ENCODE measurements around the gene PPP4C.

PPP4C gene

DNA sequence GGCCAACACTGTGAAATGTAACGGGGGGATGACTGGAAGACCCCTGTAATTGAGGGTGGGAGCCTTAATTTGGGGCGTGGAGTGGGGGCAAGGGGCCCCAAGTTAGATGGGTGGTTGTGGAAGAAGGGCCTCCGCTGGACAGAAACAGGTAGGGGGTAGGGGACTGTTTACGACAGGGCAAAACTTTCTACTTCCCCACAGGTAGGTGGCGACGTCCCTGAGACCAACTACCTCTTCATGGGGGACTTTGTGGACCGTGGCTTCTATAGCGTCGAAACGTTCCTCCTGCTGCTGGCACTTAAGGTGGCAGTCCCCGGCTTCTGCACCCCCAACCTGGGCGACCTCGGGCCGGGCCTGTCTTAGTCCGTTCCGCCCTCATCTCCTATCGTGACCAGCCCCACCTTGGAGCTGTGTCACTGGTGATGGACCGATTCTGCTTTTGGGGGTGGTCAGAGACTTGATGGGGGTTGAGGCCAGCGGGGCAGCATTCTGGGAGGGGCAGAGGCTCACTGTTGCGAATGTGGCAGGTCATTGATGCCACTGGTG is 6.8 kb downstream of the PPP4C start:
- no peak for DNase-seq (ENCODE audit: low read depth in 2 of 2)

DNA sequence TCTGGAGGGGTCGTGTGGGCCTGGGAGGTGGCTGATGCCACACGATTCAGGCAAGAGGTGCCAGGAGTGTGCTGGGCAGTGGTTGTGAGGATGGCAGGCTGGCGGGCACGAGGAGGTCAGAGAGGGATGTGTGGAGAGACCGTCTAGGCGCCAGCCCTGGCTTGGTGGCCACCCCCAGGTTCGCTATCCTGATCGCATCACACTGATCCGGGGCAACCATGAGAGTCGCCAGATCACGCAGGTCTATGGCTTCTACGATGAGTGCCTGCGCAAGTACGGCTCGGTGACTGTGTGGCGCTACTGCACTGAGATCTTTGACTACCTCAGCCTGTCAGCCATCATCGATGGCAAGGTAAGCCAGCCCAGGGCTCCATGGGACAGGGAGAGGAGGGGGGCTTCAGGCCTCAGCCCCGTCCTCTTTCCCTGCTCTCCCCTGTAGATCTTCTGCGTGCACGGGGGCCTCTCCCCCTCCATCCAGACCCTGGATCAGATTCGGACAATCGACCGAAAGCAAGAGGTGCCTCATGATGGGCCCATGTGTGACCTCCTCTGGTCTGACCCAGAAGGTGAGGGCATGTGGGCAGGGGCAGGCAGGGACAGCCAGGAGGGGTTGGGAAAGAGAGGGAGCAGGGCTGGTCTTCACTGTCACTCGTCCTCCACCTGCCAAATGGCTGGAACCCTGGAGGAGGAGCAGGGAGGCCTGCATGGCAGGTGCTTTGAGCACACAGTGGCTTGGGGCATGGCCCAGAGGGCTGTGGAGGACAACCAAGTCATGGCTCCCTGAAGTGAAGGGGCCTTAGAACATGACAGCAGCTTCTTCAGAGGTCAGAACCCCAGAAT is 7.6 kb downstream of the PPP4C start:
- no peak for DNase-seq (ENCODE audit: low read depth in 2 of 2)

DNA sequence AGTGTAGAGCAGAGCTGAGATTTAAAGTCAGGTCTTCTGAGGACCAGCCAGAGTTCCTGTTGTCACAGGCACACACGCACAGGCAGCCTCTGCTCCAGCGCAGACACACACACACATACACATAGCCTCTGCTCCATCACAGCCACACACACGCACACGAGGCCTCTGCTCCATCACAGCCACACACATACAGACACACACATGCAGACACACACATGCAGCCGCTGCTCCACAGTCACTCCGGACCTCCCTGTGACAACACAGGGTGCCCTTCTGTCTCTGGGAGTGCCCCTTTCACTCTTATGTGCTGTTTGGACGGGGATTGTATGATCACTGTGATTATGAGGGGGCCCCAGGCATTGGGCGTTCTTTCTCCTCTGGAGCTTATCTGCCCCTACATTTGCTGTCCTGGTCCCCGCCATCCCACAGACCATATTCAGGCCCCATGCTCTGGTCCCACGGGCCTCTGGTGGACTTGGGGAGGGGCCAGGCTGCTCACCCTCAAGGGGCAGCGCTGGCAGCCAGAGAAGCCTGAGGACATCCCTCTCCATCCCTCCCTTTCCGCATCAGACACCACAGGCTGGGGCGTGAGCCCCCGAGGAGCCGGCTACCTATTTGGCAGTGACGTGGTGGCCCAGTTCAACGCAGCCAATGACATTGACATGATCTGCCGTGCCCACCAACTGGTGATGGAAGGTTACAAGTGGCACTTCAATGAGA is 8.5 kb downstream of the PPP4C start:
- no peak for DNase-seq (ENCODE audit: low read depth in 2 of 2)

DNA sequence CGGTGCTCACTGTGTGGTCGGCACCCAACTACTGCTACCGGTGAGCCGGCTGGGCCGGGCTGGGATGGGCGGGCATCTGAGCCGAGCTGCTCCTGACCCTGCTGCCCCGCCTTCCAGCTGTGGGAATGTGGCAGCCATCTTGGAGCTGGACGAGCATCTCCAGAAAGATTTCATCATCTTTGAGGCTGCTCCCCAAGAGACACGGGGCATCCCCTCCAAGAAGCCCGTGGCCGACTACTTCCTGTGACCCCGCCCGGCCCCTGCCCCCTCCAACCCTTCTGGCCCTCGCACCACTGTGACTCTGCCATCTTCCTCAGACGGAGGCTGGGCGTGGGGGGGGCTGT is 9.0 kb downstream of the PPP4C start:
- no peak for DNase-seq (ENCODE audit: low read depth in 2 of 2)

DNA sequence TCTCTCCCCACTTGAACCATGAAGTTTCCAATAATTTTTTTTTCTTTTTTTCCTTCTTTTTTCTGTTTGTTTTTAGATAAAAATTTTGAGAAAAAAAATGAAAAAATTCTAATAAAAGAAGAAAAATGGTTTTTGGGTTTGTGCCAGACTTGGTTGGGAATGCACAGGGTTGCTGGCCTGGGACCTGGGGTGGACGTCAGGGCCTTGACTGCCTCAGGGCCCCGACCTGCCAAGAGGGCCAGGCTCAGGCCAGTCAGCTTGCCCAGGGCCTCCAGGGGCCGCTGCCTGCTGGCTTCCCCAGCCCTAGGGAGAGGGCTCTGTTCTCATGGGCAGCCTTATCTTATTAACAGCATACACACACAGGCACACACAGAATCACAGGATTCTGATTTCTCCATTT is 9.5 kb downstream of the PPP4C start:
- no peak for DNase-seq (ENCODE audit: low read depth in 2 of 2)

DNA sequence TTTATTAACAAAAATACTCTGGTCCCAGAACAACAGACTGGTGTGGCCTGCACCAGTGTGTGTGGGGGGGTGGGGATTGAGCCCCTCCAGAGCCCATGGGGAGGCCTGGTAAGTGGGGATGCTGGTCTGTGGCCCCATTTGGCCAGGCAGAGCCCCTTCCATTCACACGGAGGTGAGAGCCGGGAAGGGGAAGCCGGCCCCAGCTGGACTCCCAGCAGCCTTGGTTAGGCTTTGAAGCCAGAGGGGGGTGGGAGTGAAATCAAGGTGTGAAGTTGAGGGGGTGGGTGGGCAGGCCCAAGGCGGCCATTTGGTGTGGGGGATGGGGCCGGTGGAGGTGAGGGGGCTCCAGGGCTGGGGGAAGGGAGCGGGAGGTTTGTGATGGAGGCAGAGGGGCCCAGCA is 10.0 kb downstream of the PPP4C start:
- DNase-seq (ENCODE audit: low read depth in 2 of 2): no peak

DNA sequence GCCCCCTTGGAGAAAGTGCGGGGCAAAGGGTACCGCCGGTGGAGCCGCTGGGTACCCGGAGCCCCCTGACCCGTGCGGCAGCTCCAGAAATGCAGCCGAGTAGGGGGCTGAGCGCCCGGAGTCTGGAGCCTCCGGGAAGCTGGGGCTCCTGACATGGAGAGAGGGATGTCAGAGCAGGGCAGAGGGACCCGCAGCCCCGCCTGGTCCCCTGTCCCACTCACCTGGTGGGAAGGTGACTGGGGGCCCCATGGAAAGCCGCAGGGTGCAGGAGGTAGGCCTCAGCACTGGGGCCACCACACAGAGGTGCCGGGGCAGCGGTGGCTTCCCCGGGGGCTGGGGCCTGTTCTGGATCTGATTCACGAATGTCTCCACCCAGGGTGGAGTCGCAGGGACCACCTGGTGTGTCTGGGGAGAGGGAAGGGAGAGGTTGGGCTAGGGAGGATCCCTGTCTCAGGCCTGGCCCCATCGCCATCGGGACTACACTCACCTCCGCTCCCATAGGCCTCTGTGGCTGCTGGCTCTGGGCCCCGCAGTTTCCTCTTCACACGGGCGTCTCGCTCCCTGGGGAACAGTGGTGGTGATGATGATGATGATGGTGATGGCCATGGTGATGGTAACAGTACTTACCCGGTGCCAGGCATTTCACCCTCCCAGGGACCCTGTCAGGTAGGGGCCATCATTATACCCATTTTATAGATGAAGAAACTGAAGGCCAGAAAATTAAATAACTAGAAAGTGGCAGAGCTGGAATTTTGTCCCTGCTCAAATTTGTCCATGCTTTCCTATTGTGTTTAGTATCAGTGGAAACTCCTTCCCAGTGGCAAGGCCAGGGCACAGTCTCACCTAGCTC is 10.7 kb downstream of the PPP4C start:
- DNase-seq (ENCODE audit: low read depth in 2 of 2): no peak

DNA sequence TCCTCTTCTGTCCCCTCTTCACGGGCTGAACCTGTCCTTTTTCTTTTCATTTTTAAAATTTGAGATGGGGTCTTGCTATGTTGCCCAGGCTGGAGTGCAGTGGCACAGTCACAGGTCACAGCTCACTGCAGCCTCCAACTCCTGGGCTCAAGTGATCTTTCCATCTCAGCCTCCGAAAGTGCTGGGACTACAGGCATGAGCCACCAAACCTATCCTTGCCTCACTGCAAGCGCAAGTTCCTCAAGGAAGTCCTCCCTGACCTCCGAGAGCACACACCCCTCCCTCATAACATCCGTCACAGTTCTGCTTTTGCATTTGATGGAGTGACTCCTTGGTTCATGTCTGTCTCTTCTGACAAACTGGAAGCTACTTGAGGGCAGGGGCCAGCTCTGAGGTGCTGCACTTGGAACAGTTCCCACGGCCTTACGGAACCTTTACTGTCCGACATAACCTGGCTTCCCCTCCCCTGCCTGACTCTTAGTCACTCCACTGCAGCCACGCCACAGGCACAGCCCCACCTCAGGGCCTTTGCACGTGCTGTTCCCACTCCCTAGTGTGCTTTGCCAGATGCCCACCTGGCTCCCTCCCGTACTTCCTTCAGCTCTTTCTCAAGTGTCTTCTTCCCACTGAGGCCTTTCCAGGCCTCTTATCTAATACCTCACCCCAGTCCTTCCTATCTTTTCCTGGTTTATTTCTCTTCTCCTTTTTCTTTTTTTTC is 11.5 kb downstream of the PPP4C start:
- no peak for DNase-seq (ENCODE audit: low read depth in 2 of 2)

DNA sequence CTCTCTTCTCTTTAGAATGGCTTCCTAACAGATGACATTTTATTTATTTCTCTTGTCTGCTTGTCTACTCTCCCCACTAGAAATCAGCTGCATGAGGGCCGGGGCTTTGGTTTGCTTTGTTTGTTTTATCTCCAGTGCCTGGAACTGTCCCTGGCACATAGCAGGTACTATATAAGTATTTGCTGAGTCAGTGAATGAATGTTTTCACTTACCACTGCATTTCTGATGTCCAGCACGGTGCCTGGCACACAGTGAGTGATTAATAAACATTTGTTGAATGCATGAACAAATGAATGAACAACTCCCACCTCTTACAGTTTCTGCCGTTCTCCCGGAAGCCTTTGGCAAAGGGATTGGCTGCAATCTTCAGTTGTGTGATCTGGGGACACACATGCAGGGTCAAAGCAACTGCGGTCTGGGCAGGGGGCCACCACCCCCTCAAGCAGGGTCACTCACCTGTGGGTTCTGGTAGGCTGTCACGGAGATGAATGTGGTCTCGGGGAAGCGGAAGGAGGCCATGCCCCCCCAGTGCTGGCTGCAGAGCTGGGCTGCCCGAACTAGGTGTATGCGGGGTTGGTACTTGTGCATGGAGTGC is 12.5 kb downstream of the PPP4C start:
- DNase-seq (ENCODE audit: low read depth in 2 of 2): no peak

DNA sequence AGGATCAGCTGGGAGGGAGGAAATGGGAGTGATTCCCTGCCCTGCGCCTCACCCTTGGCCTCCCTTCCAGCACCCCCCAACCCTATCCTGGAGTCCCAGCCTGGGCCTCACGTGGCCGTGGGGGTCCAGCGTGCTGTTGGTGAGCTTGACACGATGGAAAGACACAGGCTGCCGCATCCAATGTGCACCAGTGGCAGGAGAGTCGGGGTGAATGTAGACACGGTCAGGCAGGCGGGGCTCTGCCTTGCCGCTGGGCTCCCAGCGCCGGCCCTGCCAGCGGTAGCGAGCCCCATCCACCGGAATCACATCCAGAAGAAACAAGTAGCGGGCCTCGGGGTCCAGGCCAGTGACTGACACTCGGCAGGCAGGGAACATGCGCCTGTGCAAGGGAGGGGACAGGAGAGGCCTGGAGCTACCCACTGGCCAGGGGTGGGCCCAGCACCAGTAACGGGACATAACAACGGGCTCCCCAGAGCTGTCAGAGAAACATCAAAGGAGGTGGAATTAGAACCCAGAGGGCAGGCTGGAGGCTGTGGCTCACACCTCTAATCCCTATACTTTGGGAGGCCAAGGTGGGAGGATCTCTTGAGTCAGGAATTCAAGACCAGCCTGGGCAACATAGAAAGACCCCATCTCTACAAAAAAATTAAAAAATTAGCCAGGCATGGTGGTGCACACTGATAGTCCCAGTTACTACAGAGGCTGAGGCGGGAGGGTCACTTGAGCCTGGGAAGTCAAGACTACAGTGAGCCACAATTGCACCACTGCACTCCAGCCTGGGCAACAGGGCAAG is 13.2 kb downstream of the PPP4C start:
- DNase-seq (ENCODE audit: low read depth in 2 of 2): no peak

DNA sequence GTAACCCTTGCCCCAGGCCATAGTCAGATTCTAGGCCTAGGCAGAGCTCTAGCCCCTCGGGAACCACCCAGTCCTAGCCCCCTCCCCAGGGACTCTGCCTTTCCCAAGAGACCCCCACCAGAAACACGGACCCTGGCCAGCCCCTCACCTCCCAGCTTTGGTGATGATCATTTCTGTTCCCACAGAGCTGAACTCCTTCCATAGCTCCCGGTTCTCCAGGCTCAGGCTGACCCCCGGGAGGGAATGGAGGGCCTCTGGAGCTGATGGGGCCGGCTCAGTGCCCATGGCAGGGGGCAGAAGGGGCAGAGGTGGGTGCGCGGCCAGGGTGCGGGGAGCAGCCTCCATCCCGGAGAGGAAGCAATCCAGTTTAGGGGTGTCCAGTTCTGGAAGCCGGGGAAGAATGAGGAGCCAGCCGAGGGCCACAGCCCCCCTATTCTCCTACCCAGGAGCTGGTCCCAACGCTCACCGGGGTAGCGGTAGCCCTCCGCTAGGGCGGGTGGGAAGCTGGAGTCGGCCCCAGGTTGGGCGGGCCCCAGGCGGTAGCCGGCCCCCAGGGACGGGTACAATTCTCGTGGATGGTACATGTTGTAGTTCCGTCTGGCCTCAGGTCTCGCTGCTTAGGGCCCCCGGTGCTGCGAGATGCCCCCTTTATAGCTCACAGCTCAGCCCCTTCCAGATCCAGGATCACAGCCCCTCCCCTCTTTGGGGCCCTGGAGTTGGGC is 15.0 kb downstream of the PPP4C start:
- no peak for DNase-seq (ENCODE audit: low read depth in 2 of 2)

DNA sequence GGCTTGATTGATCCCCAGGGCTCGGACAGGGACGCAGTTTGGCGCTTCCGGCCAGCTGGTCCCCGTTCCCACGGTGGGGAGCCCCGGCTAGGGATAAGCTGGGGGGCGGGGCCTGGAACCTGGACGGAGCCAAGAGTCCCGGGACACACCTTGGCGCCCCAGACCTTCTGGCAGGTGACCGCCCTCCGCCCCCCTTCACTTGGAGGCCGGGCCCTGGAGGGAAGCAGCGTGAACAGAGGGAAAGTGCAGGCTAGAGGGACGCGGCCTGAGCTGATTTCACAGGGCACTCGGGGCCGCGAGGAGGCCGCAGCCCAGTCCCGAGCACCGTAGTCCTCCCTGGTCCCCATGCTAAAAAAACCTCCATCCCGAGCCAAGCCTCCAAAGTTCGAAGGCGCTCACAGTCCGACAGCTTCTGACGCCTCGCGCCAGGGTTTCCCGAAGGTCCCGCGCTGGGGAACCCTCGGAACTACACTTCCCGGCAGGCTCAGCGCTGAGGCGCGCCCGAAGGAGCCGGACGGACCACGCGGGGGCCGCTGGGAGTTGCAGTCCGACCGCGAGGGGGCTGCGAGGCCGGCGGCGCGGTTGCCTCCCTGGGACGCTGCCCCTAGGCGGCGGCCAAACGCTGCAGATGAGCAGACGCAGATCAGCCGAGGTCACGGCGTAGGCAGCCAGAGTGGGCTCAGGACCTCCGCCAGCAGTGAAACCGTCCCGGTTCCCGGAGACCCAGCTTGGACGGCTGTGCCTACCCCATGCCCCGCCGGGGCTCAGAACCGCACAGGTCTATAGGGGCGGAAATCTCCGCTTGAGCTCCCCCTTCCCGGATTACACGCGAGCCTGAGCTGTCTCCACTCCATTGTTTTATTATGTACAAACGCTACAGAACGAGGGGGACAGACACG is 15.9 kb downstream of the PPP4C start, which contains the start of gene TBX6:
TBX6 (minus strand) TSS at position 451 of the 899 bp plus-strand sequence. CDS start 731 bp downstream, outside the sequence.
- peak; percentile 84 to 93 for DNase-seq (ENCODE audit: low read depth in 2 of 2)

DNA sequence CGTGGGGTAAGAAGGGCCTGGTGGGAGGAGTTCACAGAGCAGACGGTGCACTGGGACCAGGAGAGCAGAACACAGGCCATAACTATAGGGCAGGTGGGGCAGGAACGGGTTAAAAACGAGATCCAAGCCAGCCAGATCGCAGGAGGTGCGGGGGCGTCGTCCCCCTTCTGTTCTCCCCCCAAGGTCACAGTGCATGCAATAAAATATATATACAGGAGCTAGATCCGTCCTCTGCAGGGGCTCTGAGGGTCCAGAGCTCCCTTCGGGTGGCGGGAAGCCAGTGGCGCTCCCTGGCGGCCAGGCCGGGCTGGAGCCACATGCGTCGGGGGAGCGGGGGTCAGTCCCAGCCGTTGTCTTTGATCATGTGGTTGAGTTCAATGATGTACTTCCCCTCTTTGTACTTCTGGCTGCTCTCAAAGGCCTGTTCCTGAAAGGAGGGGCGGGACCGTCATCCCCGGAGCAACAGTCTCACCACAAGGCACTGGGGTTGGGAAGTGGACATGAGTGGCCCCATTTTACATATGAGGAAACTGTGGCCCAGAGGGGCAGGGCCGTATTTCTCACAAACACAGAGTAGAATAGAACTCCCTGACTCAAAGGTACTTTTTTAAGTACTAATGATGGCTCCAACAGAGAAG is 16.7 kb downstream of the PPP4C start:
- peak; percentile 22 to 69 for DNase-seq (ENCODE audit: low read depth in 2 of 2)

DNA sequence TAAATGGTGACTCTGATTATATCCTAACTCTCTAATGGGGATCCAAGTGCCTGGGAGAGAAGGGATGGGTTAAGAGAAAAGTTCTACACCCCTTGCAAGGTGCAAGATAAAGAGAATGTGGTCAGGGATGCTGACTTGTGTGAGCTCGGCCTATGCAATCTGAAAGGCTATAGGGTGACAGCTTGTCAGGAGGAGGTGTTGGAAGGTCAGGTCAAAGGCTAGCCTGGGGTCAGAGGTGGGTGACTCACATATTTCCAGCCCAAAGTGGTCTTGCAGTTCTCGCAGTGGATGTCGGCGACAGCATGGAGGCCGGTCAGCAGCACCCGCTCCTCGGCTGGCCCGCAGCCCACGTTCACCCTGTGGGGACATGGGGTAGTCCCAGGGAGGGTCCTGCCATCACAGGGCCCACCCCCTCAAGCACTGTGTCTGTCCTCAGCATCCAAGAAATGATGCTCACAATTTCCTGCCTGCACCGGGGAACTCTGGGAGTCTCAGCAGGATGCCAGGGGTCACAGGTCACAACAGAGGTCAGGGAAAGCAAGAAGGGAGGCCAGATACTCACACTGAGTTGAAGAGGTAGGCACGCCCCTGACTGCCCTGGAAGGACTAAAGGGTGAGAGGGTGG is 18.9 kb downstream of the PPP4C start:
- DNase-seq (ENCODE audit: low read depth in 2 of 2): no peak

DNA sequence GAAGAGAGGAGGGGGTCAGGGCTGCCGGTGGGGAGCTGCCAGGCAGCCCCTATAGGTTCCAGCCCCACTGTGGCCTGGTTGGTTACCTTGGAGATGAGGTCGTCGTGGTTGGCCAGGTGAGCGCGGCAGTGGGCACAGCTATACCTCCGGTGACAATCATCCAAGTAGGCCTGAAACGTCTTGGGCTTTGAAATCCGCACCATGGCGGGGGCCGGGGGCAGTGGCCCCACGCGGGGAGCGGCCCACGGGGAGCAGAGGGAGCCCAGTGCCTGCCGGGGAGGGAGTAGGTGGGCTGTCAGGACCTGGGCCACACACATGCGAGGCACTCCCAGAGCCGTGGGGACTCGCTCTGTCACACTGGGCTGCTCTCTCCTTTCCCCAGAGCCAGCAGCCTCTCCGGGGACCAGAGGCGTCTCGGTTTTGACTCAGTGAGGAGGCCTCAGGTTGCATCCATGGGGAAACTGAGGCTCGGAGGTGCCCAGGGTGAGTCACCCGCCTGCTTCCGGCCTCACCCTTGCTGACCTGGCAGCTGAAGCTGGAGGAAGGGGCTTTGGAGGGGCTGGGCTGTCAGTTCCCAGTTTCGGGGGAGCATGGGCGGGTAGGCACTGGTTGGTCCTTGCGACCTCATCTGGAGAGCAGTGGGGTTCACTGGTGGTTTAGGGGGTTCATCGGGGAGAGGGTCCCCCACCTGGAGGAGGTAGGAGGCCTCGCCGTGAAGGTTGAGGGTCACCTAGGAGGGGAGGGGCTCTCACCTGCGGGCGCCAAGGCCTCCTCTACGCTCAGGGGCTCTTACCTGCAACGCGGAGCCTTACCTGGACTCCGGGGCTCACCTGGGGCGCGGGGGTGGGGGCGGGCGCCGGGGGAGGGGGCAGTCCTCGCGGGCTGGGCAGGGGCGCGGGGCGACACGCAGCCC is 19.6 kb downstream of the PPP4C start:
- no peak for DNase-seq (ENCODE audit: low read depth in 2 of 2)

DNA sequence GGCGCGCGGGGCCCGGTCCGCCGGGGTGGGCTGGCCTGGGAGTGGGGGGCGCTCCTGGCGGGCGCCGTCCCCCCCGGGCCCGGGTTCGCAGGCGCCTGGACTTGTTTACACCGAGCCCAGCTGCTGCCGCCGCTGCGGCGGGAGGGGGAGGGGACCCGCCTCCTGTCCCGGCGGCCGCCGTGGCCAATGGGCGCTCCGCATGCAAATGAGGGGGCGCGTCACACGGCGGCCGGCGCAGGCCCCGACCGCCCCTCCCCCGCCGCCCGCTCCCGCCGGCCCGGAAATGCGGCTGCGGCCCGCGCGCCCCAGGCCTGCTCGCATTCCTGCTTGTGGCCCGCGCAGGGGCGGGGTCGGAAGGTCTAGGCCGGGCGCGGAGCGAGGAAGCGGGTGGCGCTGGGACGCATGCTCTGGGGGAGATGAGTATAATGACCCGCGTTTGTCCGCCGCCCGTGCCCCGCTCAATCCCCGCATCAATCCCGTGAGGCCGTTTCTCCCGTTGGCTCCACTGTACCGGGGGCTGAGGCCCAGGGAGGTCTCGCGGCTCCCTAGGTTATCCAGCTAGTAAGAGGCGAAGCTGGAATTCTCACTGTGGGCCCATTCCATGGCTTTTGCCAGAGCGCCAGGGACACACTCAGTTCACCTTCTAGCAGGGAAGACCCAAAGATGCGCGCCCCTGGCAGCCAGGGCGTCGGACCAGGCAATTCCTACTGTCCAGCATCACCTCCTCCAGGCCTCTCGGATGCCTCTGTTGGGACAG is 20.5 kb downstream of the PPP4C start, which contains the start of gene YPEL3:
YPEL3 (minus strand) TSS at position 109 of the 757 bp plus-strand sequence. CDS start 731 bp downstream, outside the sequence.
- DNase-seq (ENCODE audit: low read depth in 2 of 2): peak; percentile 67 to 85
